GM18870 (cell line): ENCODE data around the gene NR2C2AP.

Source experiments
- ATAC-seq: cut with Tn5 transposase; IDR thresholded peaks from one replicate; pipeline ENCODE4 v1.9.1; 2021; ENCODE audit warnings: moderate library complexity; ENCODE audit not compliant: unreplicated experiment

NR2C2AP gene

GRCh38 chr19:19215792-19216191 lies 12.6 kb upstream of the NR2C2AP start:
- no peak for ATAC-seq

- no peak for ATAC-seq
Measured at GRCh38 chr19:19214892-19215291, 11.7 kb upstream of the NR2C2AP start.

- ATAC-seq: no peak
Measured at GRCh38 chr19:19214159-19214490, 10.9 kb upstream of the NR2C2AP start.

- no peak for ATAC-seq
Measured at GRCh38 chr19:19213426-19214158, 10.4 kb upstream of the NR2C2AP start.

GRCh38 chr19:19212916-19213315 lies 9.7 kb upstream of the NR2C2AP start:
- ATAC-seq: no peak

GRCh38 chr19:19211499-19212420 lies 8.5 kb upstream of the NR2C2AP start, which contains the start of gene NCAN:
Gene NCAN (plus strand): TSS chr19:19211958. CDS start chr19:19216954, 4,996 bp downstream.
- no peak for ATAC-seq

- ATAC-seq: no peak
Measured at GRCh38 chr19:19209372-19209771, 6.2 kb upstream of the NR2C2AP start.

- no peak for ATAC-seq
Measured at GRCh38 chr19:19207637-19208572, 4.7 kb upstream of the NR2C2AP start.

GRCh38 chr19:19206938-19207337 lies 3.7 kb upstream of the NR2C2AP start:
- no peak for ATAC-seq

- ATAC-seq: no peak
Measured at GRCh38 chr19:19205416-19206410, 2.5 kb upstream of the NR2C2AP start.

- no peak for ATAC-seq
Measured at GRCh38 chr19:19204181-19204580, 967 bp upstream of the NR2C2AP start.

GRCh38 chr19:19202707-19203011 lies 555 bp downstream of the NR2C2AP start:
- no peak for ATAC-seq

- ATAC-seq: no peak
Measured at GRCh38 chr19:19201697-19202630, 1.2 kb downstream of the NR2C2AP start.

GRCh38 chr19:19193926-19194325 lies 9.3 kb downstream of the NR2C2AP start:
- no peak for ATAC-seq

GRCh38 chr19:19192910-19193423 lies 10.2 kb downstream of the NR2C2AP start:
- ATAC-seq: no peak

- ATAC-seq: peak; percentile 73
Measured at GRCh38 chr19:19192078-19192882, 10.9 kb downstream of the NR2C2AP start, which contains the start of the genes BORCS8 and RFXANK. Gene BORCS8 (minus strand): TSS chr19:19192152. CDS start chr19:19192117, 35 bp downstream. Gene RFXANK (plus strand): TSS chr19:19192258. CDS start chr19:19193947, 1,689 bp downstream.

GRCh38 chr19:19191768-19192077 lies 11.5 kb downstream of the NR2C2AP start:
- ATAC-seq: peak; percentile 15

GRCh38 chr19:19186742-19187141 lies 16.5 kb downstream of the NR2C2AP start:
- no peak for ATAC-seq
